ENCODE measurements around the gene CD47. TPM values are rescaled to one million over a fixed set of nuclear protein-coding genes. Genes with fewer than 3 reads are reported as not detected.

The CD47 gene
- total RNA-seq, result 78.4 TPM

DNA sequence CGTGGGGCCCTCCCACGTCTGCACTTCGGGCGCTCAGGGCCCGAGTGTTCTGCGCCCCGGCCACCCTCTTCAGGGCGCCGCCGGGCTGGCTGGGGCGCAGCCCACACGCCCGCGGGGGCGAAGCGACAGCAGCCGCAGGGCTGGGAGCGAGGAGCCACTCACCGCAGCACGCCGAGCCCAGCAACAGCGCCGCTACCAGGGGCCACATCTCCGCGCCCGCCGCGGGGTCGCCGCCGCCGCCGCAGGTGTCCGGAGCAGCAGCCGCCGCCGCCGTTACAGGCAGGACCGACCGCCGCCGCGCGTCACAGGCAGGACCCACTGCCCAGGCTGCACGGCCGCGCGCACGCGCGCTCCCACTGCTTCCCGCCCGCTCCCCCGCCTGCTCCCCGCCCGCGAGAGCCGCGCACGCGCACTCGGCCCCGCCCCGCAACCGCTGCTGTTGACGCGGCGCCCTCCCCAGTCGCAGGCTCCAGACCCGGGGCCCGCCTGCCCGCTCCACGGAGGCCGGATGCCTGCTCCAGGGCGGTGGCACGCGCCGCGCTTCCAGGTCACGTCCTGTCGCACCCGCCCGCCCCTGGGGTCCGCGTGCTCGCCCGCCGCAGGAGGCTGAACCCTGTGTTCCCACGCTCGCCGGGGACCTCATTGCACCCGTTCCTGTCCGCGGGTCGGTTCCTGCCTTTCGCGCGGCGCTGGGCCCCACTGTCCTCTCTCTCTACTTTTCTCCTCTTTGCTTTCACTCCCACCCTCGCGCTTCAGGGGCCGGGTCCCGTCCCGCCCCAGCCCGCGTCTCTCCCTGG, at the start of gene CD47:
TSS of gene CD47 (minus strand) at position 331 of the 797 bp plus-strand sequence. CDS start at position 208, 123 bp downstream.
- peak; percentile 89 for DNase-seq

DNA sequence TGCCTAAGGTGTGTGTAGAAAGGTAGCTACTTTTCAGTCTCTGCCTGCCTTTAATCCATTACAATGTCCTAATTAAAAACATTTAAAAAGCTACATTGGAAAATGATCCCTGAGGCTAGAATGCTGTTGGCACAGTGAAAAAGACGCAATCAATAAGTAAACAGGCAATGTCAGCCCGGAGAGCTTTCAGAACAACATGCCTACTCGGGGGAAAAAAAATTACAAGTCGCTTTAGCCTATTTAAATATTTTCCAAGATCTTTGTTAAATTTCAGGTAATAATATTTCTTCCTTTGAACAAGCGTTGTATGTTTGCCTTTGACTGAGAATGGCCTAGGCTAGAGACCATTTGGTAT, 46.6 kb upstream of the CD47 start:
- no peak for DNase-seq

GRCh38 chr3:108136561-108137459, 46.0 kb upstream of the CD47 start:
- no peak for DNase-seq

GRCh38 chr3:108134555-108134880, 43.7 kb upstream of the CD47 start:
- DNase-seq, result no peak

GRCh38 chr3:108133858-108134554, 43.2 kb upstream of the CD47 start:
- DNase-seq, result no peak

- DNase-seq, result no peak
These were observed 42.2 kb upstream of the CD47 start for GRCh38 chr3:108133048-108133369.

- DNase-seq, result no peak
These were observed 40.8 kb upstream of the CD47 start for GRCh38 chr3:108131475-108132134.

GRCh38 chr3:108130701-108131474, 40.1 kb upstream of the CD47 start:
- peak; percentile 25 for DNase-seq

- no peak for DNase-seq
These were observed 39.4 kb upstream of the CD47 start for GRCh38 chr3:108130236-108130635.

- no peak for DNase-seq
These were observed 36.6 kb upstream of the CD47 start for GRCh38 chr3:108127301-108127988.

GRCh38 chr3:108126348-108126747, 35.5 kb upstream of the CD47 start:
- DNase-seq, result no peak

GRCh38 chr3:108125550-108126071, 34.8 kb upstream of the CD47 start:
- DNase-seq, result peak; percentile 13

DNA sequence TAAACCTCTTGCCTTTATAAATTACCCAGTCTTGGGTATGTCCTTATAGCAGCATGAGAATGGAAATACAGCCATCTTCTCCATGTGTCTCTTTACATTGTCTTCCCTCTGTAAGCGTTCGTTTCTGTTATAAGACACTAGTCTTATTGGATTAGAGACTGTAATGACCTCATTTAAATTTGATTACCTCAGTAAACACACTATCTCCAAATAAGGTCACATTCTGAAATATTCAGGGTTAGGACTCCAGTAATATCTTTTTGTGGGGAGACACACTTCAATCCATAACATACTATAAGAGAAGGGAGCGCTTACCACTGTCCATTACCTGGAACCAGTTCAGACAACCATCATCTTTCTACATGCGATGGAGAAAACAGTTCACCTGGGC, 34.3 kb upstream of the CD47 start:
- DNase-seq, result no peak

DNA sequence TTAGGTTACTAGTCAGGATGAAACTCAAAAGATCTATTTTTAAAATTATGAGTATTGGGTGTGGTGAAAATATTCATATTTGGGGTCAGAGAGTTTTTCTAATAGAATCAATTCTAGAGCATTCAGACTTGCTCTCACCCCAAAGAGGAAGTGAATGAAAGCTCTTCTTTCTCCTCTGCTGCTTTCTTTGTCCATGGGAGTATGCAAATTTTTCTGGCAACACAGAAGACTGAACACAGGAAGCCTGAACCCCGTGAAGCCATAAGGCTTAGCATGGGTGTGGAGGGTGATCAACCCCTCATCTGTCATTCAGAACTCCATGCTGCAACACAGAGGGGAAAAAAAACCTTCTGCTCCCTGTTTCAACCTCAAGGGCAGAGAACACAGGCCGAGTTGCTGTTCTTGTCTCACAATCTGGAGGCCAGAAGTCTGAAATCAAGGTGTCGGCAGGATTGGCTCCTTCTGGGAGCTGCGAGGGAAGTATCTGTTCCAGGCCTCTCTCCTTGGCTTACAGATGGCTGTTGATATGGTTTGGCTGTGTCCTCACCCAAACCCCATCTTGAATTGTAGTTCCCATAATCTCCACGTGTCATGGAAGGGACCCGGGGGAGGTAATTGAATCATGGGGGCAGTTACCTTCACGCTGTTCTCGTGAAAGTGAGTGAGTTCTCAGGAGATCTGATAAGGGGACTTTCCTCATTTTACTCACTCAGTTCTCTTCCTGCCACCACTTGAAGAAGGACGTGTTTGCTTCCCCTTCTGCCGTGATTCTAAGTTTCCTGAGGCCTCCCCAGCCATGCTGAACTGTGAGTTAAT, 33.7 kb upstream of the CD47 start:
- DNase-seq, result no peak

GRCh38 chr3:108123326-108123725, 32.5 kb upstream of the CD47 start:
- DNase-seq, result no peak

DNA sequence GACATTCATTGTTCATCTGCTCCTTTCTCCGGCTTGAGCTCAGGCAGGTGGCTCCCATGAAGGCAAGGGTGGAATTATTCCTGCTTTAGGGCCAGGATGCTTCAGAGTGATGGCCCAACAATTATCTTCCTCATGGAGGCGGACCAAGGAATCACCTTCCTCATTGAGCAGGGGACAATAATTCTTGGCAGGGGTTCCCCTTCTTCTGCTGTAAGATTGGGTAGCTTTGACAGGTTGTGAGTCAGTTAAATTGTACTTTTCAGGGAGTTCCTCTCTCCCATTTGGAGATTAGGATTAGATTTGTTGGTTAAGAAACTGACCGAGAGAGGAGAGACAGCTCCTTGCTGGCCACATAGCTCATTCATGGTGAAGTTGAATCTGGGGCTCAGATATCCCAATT, 31.4 kb upstream of the CD47 start:
- DNase-seq, result no peak

- DNase-seq, result no peak
These were observed 28.7 kb upstream of the CD47 start for GRCh38 chr3:108119398-108120104.

DNA sequence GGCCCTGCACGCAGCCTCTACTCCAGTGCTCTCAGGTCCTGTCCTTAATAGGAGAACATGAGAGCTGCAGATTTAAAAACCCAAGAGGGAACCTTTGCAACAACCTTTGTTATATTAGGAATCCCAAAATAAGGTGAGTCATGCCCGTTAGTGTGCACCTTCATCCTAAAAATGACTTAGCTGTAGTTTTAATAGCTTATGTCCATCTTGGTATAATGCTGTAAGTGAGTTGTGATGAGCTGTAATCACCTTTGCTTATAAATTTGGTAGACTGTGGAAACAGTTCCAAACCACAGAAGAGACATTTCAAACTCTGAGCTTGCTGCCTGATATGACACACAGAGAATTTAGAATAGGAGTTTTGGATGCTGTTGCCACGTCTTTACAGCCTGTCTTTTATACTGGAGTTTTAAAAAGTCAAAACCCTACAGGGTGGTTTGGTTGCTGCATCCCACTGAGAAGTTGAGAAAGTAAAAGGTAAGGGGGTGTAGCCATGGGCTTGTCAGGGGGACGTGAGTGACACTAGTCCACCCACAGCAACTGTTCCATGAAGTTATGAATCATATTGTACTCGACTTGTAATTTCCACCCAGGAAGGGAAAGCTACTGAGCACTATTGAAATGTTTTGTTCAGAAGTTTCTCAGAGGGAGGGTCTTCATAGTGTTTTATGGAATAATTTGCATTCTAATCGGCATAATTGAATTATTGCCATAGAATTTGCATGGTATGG, 27.4 kb upstream of the CD47 start:
- no peak for DNase-seq

Data from skin of body (tissue), 2 donors.